Dermis microvascular lymphatic vessel endothelial cell (primary cell): ENCODE data around the gene ATPAF1. TPM values are rescaled to one million over a fixed set of nuclear protein-coding genes. Genes with fewer than 3 reads are reported as not detected.

Experiments used
- DNase-seq, 2 donors: peaks; one replicate each; pipeline versions ENCODE4 v3.0.0 to v3.0.0-alpha.2; 2010; ENCODE audit warnings: low read depth in 2 of 2
- total RNA-seq: library from RNA; depleted of rRNA; stranded (reverse); fragments of >200 nt; gene quantifications from 2 replicates; pipeline ENCODE4 v1.2.1, GENCODE V29; 2014

The ATPAF1 gene
- total RNA-seq, 1 donor from 2014 or later: 25.0 TPM

GRCh38 chr1:46650491-46650890, 17.7 kb downstream of the ATPAF1 start:
- DNase-seq: no peak

- no peak for DNase-seq
Observed at GRCh38 chr1:46649764-46650163, 18.4 kb downstream of the ATPAF1 start.

GRCh38 chr1:46647611-46648010, 20.6 kb downstream of the ATPAF1 start:
- DNase-seq: no peak

- DNase-seq: no peak
Observed at GRCh38 chr1:46646844-46647243, 21.3 kb downstream of the ATPAF1 start.

GRCh38 chr1:46646331-46646730, 21.8 kb downstream of the ATPAF1 start:
- no peak for DNase-seq

- no peak for DNase-seq
Observed at GRCh38 chr1:46645815-46646214, 22.3 kb downstream of the ATPAF1 start.

GRCh38 chr1:46643368-46643775, 24.8 kb downstream of the ATPAF1 start:
- DNase-seq: peak in 1 of 2 donors; percentile 75

- DNase-seq: no peak
Observed at GRCh38 chr1:46642115-46642680, 26.0 kb downstream of the ATPAF1 start.

- DNase-seq: no peak
Observed at GRCh38 chr1:46639547-46639946, 28.6 kb downstream of the ATPAF1 start.

GRCh38 chr1:46638921-46639320, 29.2 kb downstream of the ATPAF1 start:
- DNase-seq: no peak

GRCh38 chr1:46637444-46638083, 30.6 kb downstream of the ATPAF1 start:
- no peak for DNase-seq

GRCh38 chr1:46635205-46635604, 33.0 kb downstream of the ATPAF1 start:
- no peak for DNase-seq

GRCh38 chr1:46630719-46631118, 37.4 kb downstream of the ATPAF1 start:
- DNase-seq: no peak

- no peak for DNase-seq
Observed at GRCh38 chr1:46623743-46624644, 44.2 kb downstream of the ATPAF1 start.

- DNase-seq: peak; percentile 30 to 49
Observed at GRCh38 chr1:46622344-46622743, 45.8 kb downstream of the ATPAF1 start.

- DNase-seq: no peak
Observed at GRCh38 chr1:46621930-46622329, 46.2 kb downstream of the ATPAF1 start.

GRCh38 chr1:46619656-46620258, 48.4 kb downstream of the ATPAF1 start:
- no peak for DNase-seq

GRCh38 chr1:46618754-46619415, 49.3 kb downstream of the ATPAF1 start:
- no peak for DNase-seq

GRCh38 chr1:46617833-46618232, 50.3 kb downstream of the ATPAF1 start:
- DNase-seq: no peak

GRCh38 chr1:46617108-46617800, 50.9 kb downstream of the ATPAF1 start:
- no peak for DNase-seq
